HepG2 (cell line): ENCODE results near the gene BUD23. TPM values are rescaled to one million over a fixed set of nuclear protein-coding genes. Genes with fewer than 3 reads are reported as not detected.

Experiments used
- CC2D1A ChIP-seq: sonication (generic); formaldehyde crosslinking; IDR thresholded peaks from 2 replicates; pipeline ENCODE4 v1.8.1; 2023; ENCODE audit warnings: mild to moderate bottlenecking, missing genetic modification reagents
- GRHL1 ChIP-seq: sonication (generic); formaldehyde crosslinking; conservative IDR thresholded peaks from 2 replicates; pipeline ENCODE4 v1.8.0; 2022; ENCODE audit warnings: missing genetic modification reagents
- HIC2 ChIP-seq: sonication (generic); formaldehyde crosslinking; IDR thresholded peaks from 2 replicates; pipeline ENCODE4 v1.9.0; 2022; ENCODE audit warnings: low read depth, missing genetic modification reagents
- IRF2 ChIP-seq: IDR thresholded peaks from 2 replicates; pipeline ENCODE4 v1.6.1; 2018; ENCODE audit warnings: missing genetic modification reagents, missing compliant biosample characterization
- JUNB ChIP-seq: sonication (generic); formaldehyde crosslinking; IDR thresholded peaks from 2 replicates; pipeline ENCODE4 v1.8.0; 2022; ENCODE audit warnings: missing genetic modification reagents, mild to moderate bottlenecking, borderline replicate concordance
- PITX1 ChIP-seq: sonication (generic); formaldehyde crosslinking; IDR thresholded peaks from 2 replicates; pipeline ENCODE4 v1.5.1; 2020; ENCODE audit warnings: mild to moderate bottlenecking, missing genetic modification reagents
- RARA ChIP-seq: IDR thresholded peaks from 2 replicates; pipeline ENCODE4 v1.6.1; 2016; ENCODE audit warnings: missing genetic modification reagents, missing compliant biosample characterization
- RBM22 ChIP-seq: fragments of 200-400 bp; formaldehyde crosslinking; optimal IDR thresholded peaks from 2 replicates; pipeline ENCODE3; 2017; ENCODE audit warnings: mild to moderate bottlenecking, low read length, moderate library complexity
- SMAD3 ChIP-seq: sonication (generic); formaldehyde crosslinking; IDR thresholded peaks from 2 replicates; pipeline ENCODE4 v1.4.0; 2020; ENCODE audit warnings: missing genetic modification reagents
- ZBTB1 ChIP-seq: sonication (generic); formaldehyde crosslinking; IDR thresholded peaks from 2 replicates; pipeline ENCODE4 v1.4.0; 2020; ENCODE audit warnings: missing genetic modification reagents, borderline replicate concordance
- ZBTB26 ChIP-seq: IDR thresholded peaks from 2 replicates; pipeline ENCODE4 v1.6.1; 2016; ENCODE audit warnings: missing compliant biosample characterization, missing genetic modification reagents, borderline replicate concordance
- ZBTB39 ChIP-seq: sonication (generic); formaldehyde crosslinking; IDR thresholded peaks from 2 replicates; pipeline ENCODE4 v1.5.0; 2020; ENCODE audit warnings: missing genetic modification reagents
- ZNF24 ChIP-seq: fragments of 450-650 bp; IDR thresholded peaks from 2 replicates; pipeline ENCODE4 v1.6.1; 2017; ENCODE audit warnings: antibody characterized with exemption, mild to moderate bottlenecking
- ZNF281 ChIP-seq: sonication (generic); formaldehyde crosslinking; IDR thresholded peaks from 2 replicates; pipeline ENCODE4 v1.4.0; 2020; ENCODE audit warnings: missing genetic modification reagents, borderline replicate concordance
- ZNF468 ChIP-seq: sonication (generic); formaldehyde crosslinking; IDR thresholded peaks from 2 replicates; pipeline ENCODE4 v1.8.0; 2022; ENCODE audit warnings: mild to moderate bottlenecking, moderate library complexity, missing genetic modification reagents
- ZNF773 ChIP-seq: sonication (generic); formaldehyde crosslinking; IDR thresholded peaks from 2 replicates; pipeline ENCODE4 v1.4.0; 2020; ENCODE audit warnings: missing genetic modification reagents, borderline replicate concordance
- polyA plus RNA-seq, 8 experiments: library from polyadenylated mRNA; depleted of rRNA in 3 of 8; stranded (reverse) in 7 of 8; unstranded in 1 of 8; fragments of >200 nt; fragmentation: Illumina TruSeq in 4 of 8; extraction: Trizol in 4 of 8; gene quantifications; 2 replicates each; pipeline versions ENCODE4 v1.2.1 to v1.2.3, GENCODE V29; 2011 to 2016; ENCODE audit warnings: low read depth in 4 of 8, missing spikeins in 1 of 8, mixed read lengths in 1 of 8; ENCODE audit not compliant: insufficient read depth in 1 of 8
- total RNA-seq, 5 experiments: library from RNA; depleted of rRNA; stranded (reverse); fragments of >200 nt; fragmentation: Illumina TruSeq; extraction: Trizol; gene quantifications; 2 replicates each; pipeline ENCODE4 v1.2.3, GENCODE V29; 2016; ENCODE audit warnings: low read depth in 1 of 5

Gene BUD23
- total and polyA plus RNA-seq, 2 of the 13 experiments (the other 11 are each of a cell fraction or from before 2014, with no cell fraction given), result 47.5 to 54.5 TPM

- TF ChIP-seq JUNB (no peak), IRF2 (0 out of 2 replicates have a peak, but pooled peaks have one; percentile 27), HIC2 (CRISPR knock-in tag) (peak; percentile 83; the same call in 1 of the 2 replicates), PITX1 (peak; percentile 82), SMAD3 (CRISPR knock-in tag) (peak; percentile 49; the same call in 1 of the 2 replicates), RBM22 (no peak), ZNF773 (no peak; the same call in 1 of the 2 replicates), ZBTB1 (no peak), CC2D1A (CRISPR knock-in tag) (no peak), ZNF24 (no peak), ZNF468 (no peak), ZBTB26 (CRISPR knock-in tag) (no peak), RARA (CRISPR knock-in tag) (peak; percentile 47; the same call in 1 of the 2 replicates), ZBTB39 (CRISPR knock-in tag) (no peak), GRHL1 (CRISPR knock-in tag) (no peak), ZNF281 (peak; percentile 44; the same call in 1 of the 2 replicates)
Measured at GRCh38 chr7:73647725-73648592, 35.4 kb upstream of the BUD23 start (continued).
